Measurements from ENCODE around the gene TRIP13.

- TF ChIP-seq EZH2 (IDR thresholded peaks at IDR 0.05; ENCODE audit: borderline replicate concordance, low read depth, low read length): no peak
- no peak for TF ChIP-seq TRIM28 (IDR thresholded peaks at IDR 0.05)
- TF ChIP-seq, protein P1, sequence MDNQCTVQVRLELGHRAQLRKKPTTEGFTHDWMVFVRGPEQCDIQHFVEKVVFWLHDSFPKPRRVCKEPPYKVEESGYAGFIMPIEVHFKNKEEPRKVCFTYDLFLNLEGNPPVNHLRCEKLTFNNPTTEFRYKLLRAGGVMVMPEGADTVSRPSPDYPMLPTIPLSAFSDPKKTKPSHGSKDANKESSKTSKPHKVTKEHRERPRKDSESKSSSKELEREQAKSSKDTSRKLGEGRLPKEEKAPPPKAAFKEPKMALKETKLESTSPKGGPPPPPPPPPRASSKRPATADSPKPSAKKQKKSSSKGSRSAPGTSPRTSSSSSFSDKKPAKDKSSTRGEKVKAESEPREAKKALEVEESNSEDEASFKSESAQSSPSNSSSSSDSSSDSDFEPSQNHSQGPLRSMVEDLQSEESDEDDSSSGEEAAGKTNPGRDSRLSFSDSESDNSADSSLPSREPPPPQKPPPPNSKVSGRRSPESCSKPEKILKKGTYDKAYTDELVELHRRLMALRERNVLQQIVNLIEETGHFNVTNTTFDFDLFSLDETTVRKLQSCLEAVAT (IDR thresholded peaks at IDR 0.05): no peak
- TF ChIP-seq ZNF134 (CRISPR knock-in tag; conservative IDR thresholded peaks at IDR 0.05): no peak
- TF ChIP-seq, protein P2, sequence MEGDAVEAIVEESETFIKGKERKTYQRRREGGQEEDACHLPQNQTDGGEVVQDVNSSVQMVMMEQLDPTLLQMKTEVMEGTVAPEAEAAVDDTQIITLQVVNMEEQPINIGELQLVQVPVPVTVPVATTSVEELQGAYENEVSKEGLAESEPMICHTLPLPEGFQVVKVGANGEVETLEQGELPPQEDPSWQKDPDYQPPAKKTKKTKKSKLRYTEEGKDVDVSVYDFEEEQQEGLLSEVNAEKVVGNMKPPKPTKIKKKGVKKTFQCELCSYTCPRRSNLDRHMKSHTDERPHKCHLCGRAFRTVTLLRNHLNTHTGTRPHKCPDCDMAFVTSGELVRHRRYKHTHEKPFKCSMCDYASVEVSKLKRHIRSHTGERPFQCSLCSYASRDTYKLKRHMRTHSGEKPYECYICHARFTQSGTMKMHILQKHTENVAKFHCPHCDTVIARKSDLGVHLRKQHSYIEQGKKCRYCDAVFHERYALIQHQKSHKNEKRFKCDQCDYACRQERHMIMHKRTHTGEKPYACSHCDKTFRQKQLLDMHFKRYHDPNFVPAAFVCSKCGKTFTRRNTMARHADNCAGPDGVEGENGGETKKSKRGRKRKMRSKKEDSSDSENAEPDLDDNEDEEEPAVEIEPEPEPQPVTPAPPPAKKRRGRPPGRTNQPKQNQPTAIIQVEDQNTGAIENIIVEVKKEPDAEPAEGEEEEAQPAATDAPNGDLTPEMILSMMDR (IDR thresholded peaks at IDR 0.05 in 2 of 3, conservative IDR thresholded peaks at IDR 0.05 in 1 of 3; ENCODE audit: insufficient read depth in 2 of 3, low read depth in 1 of 3, low read length in 3 of 3): no peak
- TF ChIP-seq ZBED1 (IDR thresholded peaks at IDR 0.05): no peak
- no peak for TF ChIP-seq SMAD3 (CRISPR knock-in tag; conservative IDR thresholded peaks at IDR 0.05)
- TF ChIP-seq FOXK1 (CRISPR knock-in tag; IDR thresholded peaks at IDR 0.05; ENCODE audit: borderline replicate concordance): no peak
Measured at GRCh38 chr5:961002-961710, 68.5 kb downstream of the TRIP13 start.

All from K562 (cell line).